SK-N-MC (cell line): Measurements from ENCODE around the gene PERP.
A peak's percentile ranks its signal among the peaks of the same experiment; 100 is the strongest.

Experiments
- DNase-seq: peaks from one replicate; pipeline ENCODE4 v3.0.0-alpha.2; 2011; ENCODE audit warnings: low read depth, low spot score
- H3K27ac ChIP-seq: fragments of 200-600 bp; sonication (generic); 2 replicates; pipeline ENCODE4 v1.5.1; 2016; ENCODE audit warnings: mixed run types
- H3K36me3 ChIP-seq: fragments of 200-600 bp; sonication (generic); 2 replicates; pipeline ENCODE4 v1.6.1; 2017; ENCODE audit warnings: antibody characterized with exemption, low read length, mixed read lengths; ENCODE audit not compliant: insufficient read depth
- H3K4me3 ChIP-seq: fragments of 200-600 bp; sonication (generic); 2 replicates; pipeline ENCODE4 v1.5.1; 2016
- H3K9ac ChIP-seq: fragments of 200-600 bp; sonication (generic); 2 replicates; pipeline ENCODE4 v1.8.0; 2017; ENCODE audit warnings: mixed run types, mixed read lengths; ENCODE audit not compliant: insufficient read length
- H3K9me3 ChIP-seq: fragments of 200-600 bp; sonication (generic); 2 replicates; pipeline ENCODE4 v1.6.1; 2017; ENCODE audit warnings: low read depth, mild to moderate bottlenecking, antibody characterized with exemption, low read length, moderate library complexity, mixed read lengths
- EZH2 ChIP-seq: fragments of 200-600 bp; sonication (generic); IDR thresholded peaks from one replicate; pipeline ENCODE4 v1.6.1; 2017; ENCODE audit warnings: antibody characterized with exemption
- FOXP2 ChIP-seq: optimal IDR thresholded peaks from 2 replicates; pipeline ENCODE3; 2011; ENCODE audit warnings: mild to moderate bottlenecking, moderate library complexity; ENCODE audit not compliant: insufficient read depth; ENCODE audit errors: extremely low read length, control extremely low read depth
- POLR2AphosphoS5 ChIP-seq: IDR thresholded peaks from 2 replicates; pipeline ENCODE4 v1.6.1; 2012; ENCODE audit warnings: mild to moderate bottlenecking, low read depth, low read length, borderline replicate concordance

The PERP gene

GRCh38 chr6:138117376-138117914 lies 10.2 kb upstream of the PERP start:
- H3K36me3 ChIP-seq, result no peaks in the 10 kb centered on the region
- no peaks in the 10 kb centered on the region for H3K9me3 ChIP-seq
- TF ChIP-seq FOXP2, result no peak
- no peak for TF ChIP-seq EZH2
- TF ChIP-seq POLR2AphosphoS5, result no peak

GRCh38 chr6:138116661-138116999 lies 9.4 kb upstream of the PERP start:
- no peak overlapping the region for H3K9ac ChIP-seq
- H3K9me3 ChIP-seq, result no peaks in the 10 kb centered on the region
- no peak overlapping the region for H3K27ac ChIP-seq
- no peak for DNase-seq
- H3K36me3 ChIP-seq, result no peaks in the 10 kb centered on the region
- TF ChIP-seq EZH2 (no peak), POLR2AphosphoS5 (no peak), FOXP2 (no peak)
- no peak overlapping the region for H3K4me3 ChIP-seq

More at GRCh38 chr6:138117376-138117914, 10.2 kb upstream of the PERP start:
- H3K4me3 ChIP-seq, result no peak overlapping the region
- H3K27ac ChIP-seq, result peak overlapping the region; percentile 8; the same call in 1 of the 2 replicates
- DNase-seq, result no peak
- no peak overlapping the region for H3K9ac ChIP-seq

- no peak overlapping the region for H3K9ac ChIP-seq
- no peaks in the 10 kb centered on the region for H3K9me3 ChIP-seq
- no peak overlapping the region for H3K4me3 ChIP-seq
- DNase-seq, result peak; percentile 62
- H3K36me3 ChIP-seq, result no peaks in the 10 kb centered on the region
- no peak overlapping the region for H3K27ac ChIP-seq
- no peak for TF ChIP-seq FOXP2
- no peak for TF ChIP-seq POLR2AphosphoS5
- no peak for TF ChIP-seq EZH2
Measured at GRCh38 chr6:138115877-138116660, 8.8 kb upstream of the PERP start.

- TF ChIP-seq FOXP2 (no peak), EZH2 (no peak), POLR2AphosphoS5 (no peak)
- H3K9ac ChIP-seq, result no peak overlapping the region
- no peak for DNase-seq
- no peak overlapping the region for H3K27ac ChIP-seq
- no peaks in the 10 kb centered on the region for H3K36me3 ChIP-seq
- H3K9me3 ChIP-seq, result no peaks in the 10 kb centered on the region
- no peak overlapping the region for H3K4me3 ChIP-seq
Measured at GRCh38 chr6:138115201-138115600, 8.0 kb upstream of the PERP start.

DNA sequence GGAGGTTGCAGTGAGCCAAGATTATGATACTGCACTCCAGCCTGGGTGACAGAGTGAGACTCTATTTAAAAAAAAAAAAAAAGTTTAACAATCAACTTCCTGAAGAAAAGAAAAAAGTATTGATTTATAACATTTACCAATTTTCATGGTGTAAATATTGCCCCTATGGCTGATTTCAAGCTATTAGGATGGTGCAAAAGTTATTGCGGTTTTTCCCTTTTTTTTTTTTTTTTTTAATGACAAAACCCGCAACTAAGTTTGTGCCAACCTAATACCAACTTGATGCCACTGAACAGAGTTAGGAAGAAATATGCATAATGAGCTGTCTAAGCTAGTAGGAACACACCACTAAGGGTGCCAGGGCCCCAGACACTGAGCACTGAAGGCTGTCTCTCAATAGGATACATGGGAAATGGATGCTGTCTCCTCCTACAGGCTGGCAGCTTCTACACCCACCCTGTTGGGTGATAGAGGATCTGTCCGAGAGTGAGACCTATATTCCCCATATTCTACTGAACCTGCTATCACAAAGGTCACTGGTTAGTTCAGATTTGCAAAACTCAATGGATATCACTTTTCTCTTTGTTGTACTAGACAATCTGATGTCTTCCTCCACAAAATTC lies 6.5 kb upstream of the PERP start:
- TF ChIP-seq EZH2, result no peak
- TF ChIP-seq FOXP2, result no peak
- no peak for TF ChIP-seq POLR2AphosphoS5
- H3K9me3 ChIP-seq, result no peaks in the 10 kb centered on the region
- no peaks in the 10 kb centered on the region for H3K36me3 ChIP-seq
- H3K4me3 ChIP-seq, result no peak overlapping the region
- no peak overlapping the region for H3K9ac ChIP-seq
- no peak overlapping the region for H3K27ac ChIP-seq
- no peak for DNase-seq

GRCh38 chr6:138110229-138110628 lies 3.0 kb upstream of the PERP start:
- H3K36me3 ChIP-seq, result no peaks in the 10 kb centered on the region
- TF ChIP-seq POLR2AphosphoS5, result no peak
- TF ChIP-seq FOXP2, result no peak
- no peak for TF ChIP-seq EZH2
- no peak for DNase-seq
- no peak overlapping the region for H3K4me3 ChIP-seq
- H3K9ac ChIP-seq, result no peak overlapping the region
- H3K9me3 ChIP-seq, result no peaks in the 10 kb centered on the region
- no peak overlapping the region for H3K27ac ChIP-seq

DNA sequence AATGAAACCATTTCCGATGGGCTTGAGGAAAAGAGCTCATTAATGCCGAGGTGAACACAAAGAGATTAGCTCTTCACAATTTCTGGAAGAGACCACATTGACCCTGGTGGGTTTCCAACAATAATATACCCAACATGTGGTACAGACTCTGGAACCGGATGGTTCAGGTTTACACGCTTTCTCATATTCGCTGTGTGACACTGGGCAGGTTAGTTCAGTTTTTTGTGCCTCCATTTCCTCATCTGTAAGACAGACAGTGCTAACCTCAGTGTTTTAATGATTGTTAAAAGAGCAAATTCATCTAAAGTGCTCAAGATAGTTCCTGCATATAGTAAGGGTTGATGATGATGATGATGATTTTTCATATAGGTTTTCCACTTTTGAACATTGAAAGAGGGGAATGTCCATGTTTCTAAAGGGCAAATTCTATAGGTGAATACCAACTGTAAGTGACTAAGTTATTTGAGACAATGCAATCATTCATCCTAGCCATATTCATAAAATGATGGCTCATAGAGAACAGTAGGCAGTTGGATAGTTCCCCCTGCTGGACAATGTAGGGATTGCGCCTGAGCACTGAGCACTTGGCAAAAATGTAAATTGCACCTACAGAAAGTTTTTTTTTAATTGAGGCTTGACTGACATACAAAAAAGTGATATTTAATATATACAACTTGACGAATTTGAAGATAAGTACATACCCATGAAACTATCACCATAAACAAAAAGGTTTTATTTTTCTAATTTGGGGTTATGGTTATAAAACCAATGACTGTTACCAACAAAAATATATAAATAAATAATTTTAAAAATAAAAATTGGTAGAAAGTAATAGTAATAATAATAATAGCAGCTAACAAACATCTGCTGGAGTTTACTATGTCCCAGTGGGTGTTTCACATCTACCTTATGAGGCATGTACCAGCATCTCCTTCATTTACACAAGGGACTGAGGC lies 2.1 kb upstream of the PERP start:
- H3K27ac ChIP-seq, result no peak overlapping the region

More for the DNA sequence above, 2.1 kb upstream of the PERP start:
- no peak for TF ChIP-seq EZH2
- no peak for TF ChIP-seq FOXP2
- TF ChIP-seq POLR2AphosphoS5, result no peak
- no peaks in the 10 kb centered on the region for H3K9me3 ChIP-seq
- H3K4me3 ChIP-seq, result no peak overlapping the region
- H3K9ac ChIP-seq, result no peak overlapping the region
- H3K36me3 ChIP-seq, result no peaks in the 10 kb centered on the region
- peak; percentile 58 for DNase-seq
